Naive thymus-derived CD4-positive, alpha-beta T cell (primary cell): ENCODE results near the gene LOXL1. TPM values are rescaled to one million over a fixed set of nuclear protein-coding genes. Genes with fewer than 3 reads are reported as not detected.
"Not testable (repeated sequence)": the region's sequence is repeated elsewhere in the genome, so short reads cannot be mapped to it uniquely, and the experiment has no call there.

Experiments
- ATAC-seq: fragments of 150-1000 bp; cut with Tn5 transposase; 2 replicates; pipeline ENCODE4 v1.10.0; 2021; ENCODE audit warnings: mild to moderate bottlenecking, moderate library complexity
- CTCF ChIA-PET: fragments of 350-600 bp; sonication (Branson Sonifier 250); formaldehyde crosslinking; loops from one replicate; lab custom pipeline; 2021; ENCODE audit warnings: antibody characterized with exemption; lab: Charles Lee
- POLR2A ChIA-PET: fragments of 350-600 bp; sonication (Branson Sonifier 250); formaldehyde crosslinking; loops from one replicate; lab custom pipeline; 2021; ENCODE audit warnings: antibody characterized with exemption, inconsistent platforms; lab: Charles Lee
- DNase-seq, 9 donors: peaks; one replicate each; pipeline versions ENCODE4 v3.0.0 to v3.0.0-alpha.2; 2020 to 2022; ENCODE audit warnings: mixed read lengths in 1 of 9
- H3K27ac ChIP-seq: one replicate; pipeline ENCODE4 v1.7.0; 2013; ENCODE audit warnings: mild to moderate bottlenecking, low read depth, low read length, moderate library complexity
- H3K27me3 ChIP-seq, 2 donors: one replicate each; pipeline ENCODE4 v1.7.0; 2013; ENCODE audit warnings: low read length in 2 of 2, mild to moderate bottlenecking in 2 of 2, moderate library complexity in 2 of 2; ENCODE audit not compliant: control insufficient read depth in 2 of 2, insufficient read depth in 2 of 2
- H3K36me3 ChIP-seq, 3 experiments: 1 replicate in 2 of 3; 2 replicates in 1 of 3; pipeline ENCODE4 v1.7.0; 2013; ENCODE audit warnings: low read length in 3 of 3, mild to moderate bottlenecking in 3 of 3, moderate library complexity in 1 of 3; ENCODE audit not compliant: insufficient read depth in 3 of 3, control insufficient read depth in 2 of 3
- H3K4me1 ChIP-seq, 2 donors: one replicate each; pipeline ENCODE4 v1.7.0; 2013; ENCODE audit warnings: low read length in 2 of 2, mild to moderate bottlenecking in 2 of 2, moderate library complexity in 1 of 2; ENCODE audit not compliant: control insufficient read depth in 2 of 2, insufficient read depth in 2 of 2
- H3K4me3 ChIP-seq: 2 replicates; pipeline ENCODE4 v1.7.0; 2013; ENCODE audit warnings: mild to moderate bottlenecking, low read length
- H3K9me3 ChIP-seq, 3 experiments: 1 replicate in 2 of 3; 2 replicates in 1 of 3; pipeline ENCODE4 v1.7.0; 2013; ENCODE audit warnings: low read length in 3 of 3; ENCODE audit not compliant: control insufficient read depth in 2 of 3
- H3K27ac Mint-ChIP-seq, 9 donors: one replicate each; pipeline ENCODE4 v1.8.0; 2020 to 2022; ENCODE audit warnings: mixed read lengths in 9 of 9, mild to moderate bottlenecking in 8 of 9, moderate library complexity in 5 of 9, inconsistent platforms in 2 of 9
- H3K27me3 Mint-ChIP-seq, 5 donors: one replicate each; pipeline ENCODE4 v1.8.0; 2021 to 2022; ENCODE audit warnings: mixed read lengths in 5 of 5, mild to moderate bottlenecking in 1 of 5
- H3K36me3 Mint-ChIP-seq, 5 donors: one replicate each; pipeline ENCODE4 v1.8.0; 2020 to 2022; ENCODE audit warnings: mixed read lengths in 5 of 5, mild to moderate bottlenecking in 3 of 5, inconsistent platforms in 1 of 5
- H3K4me1 Mint-ChIP-seq, 7 donors: one replicate each; pipeline ENCODE4 v1.8.0; 2020 to 2022; ENCODE audit warnings: mixed read lengths in 7 of 7, mild to moderate bottlenecking in 3 of 7, inconsistent platforms in 1 of 7
- H3K4me3 Mint-ChIP-seq, 10 donors: one replicate each; pipeline ENCODE4 v1.8.0; 2020 to 2022; ENCODE audit warnings: mild to moderate bottlenecking in 10 of 10, mixed read lengths in 10 of 10, moderate library complexity in 6 of 10, inconsistent platforms in 2 of 10
- H3K9me3 Mint-ChIP-seq, 11 donors: one replicate each; pipeline ENCODE4 v1.8.0; 2020 to 2022; ENCODE audit warnings: mixed read lengths in 11 of 11, mild to moderate bottlenecking in 4 of 11, inconsistent platforms in 1 of 11, moderate library complexity in 1 of 11
- intact Hi-C, 2 donors: fragments of 100-400 bp; cut with micrococcal nuclease; formaldehyde crosslinking; loops; one replicate each; pipeline ENCODE4 v1.15.1; 2023
- polyA plus RNA-seq, 2 donors: library from polyadenylated mRNA; unstranded; fragments of 300-500 nt; fragmentation: Illumina TruSeq; gene quantifications; one replicate each; pipeline ENCODE4 v1.2.3, GENCODE V29; 2021
- total RNA-seq, 6 experiments: library from RNA in 5 of 6; stranded (reverse) in 5 of 6; gene quantifications; 1 replicate in 5 of 6; 2 replicates in 1 of 6; pipeline ENCODE4 v1.2.3 and lab custom pipeline; 2021 to 2026

LOXL1 gene
- total and polyA plus RNA-seq, 7 experiments from 2014 or later, result 0.49 to 2.3 (median 1.3) TPM

- no peak for ATAC-seq
- intact Hi-C loops, result no loop called here
- H3K27me3 Mint-ChIP-seq, result no peaks in the 10 kb centered on the region
Measured at GRCh38 chr15:73937296-73937695, 11.0 kb downstream of the LOXL1 start.

GRCh38 chr15:73937726-73938125, 11.5 kb downstream of the LOXL1 start:
- Histone ChIP-seq H3K27me3 (no peaks in the 10 kb centered on the region), H3K9me3 (no peaks in the 10 kb centered on the region), H3K4me3 (no peak overlapping the region), H3K36me3 (no peaks in the 10 kb centered on the region), H3K4me1 (peaks cover 14 to 15% of the 10 kb centered on the region in 2 donors), H3K27ac (no peak overlapping the region)
- Mint-ChIP-seq H3K27ac (no peak overlapping the region), H3K36me3 (no peaks in the 10 kb centered on the region), H3K9me3 (peaks cover 0 to 2% (median 0%) of the 10 kb centered on the region in 11 donors), H3K4me3 (no peak overlapping the region), H3K4me1 (peaks cover 5 to 19% (median 15%) of the 10 kb centered on the region in 7 donors), H3K27me3 (peaks cover 0 to 3% (median 0%) of the 10 kb centered on the region in 5 donors)
- intact Hi-C loops, result no loop called here
- POLR2A ChIA-PET, result interaction anchor here (0.9 kb wide), 1 partner anchor 24 kb away, joined by 4 read pairs; no protein-coding TSS in a partner anchor
- ATAC-seq, result no peak
- CTCF ChIA-PET, result no interaction called here
- no peak for DNase-seq

More at GRCh38 chr15:73937296-73937695, 11.0 kb downstream of the LOXL1 start:
- Histone ChIP-seq H3K27ac (no peak overlapping the region), H3K27me3 (no peaks in the 10 kb centered on the region), H3K36me3 (no peaks in the 10 kb centered on the region), H3K9me3 (no peaks in the 10 kb centered on the region), H3K4me3 (no peak overlapping the region), H3K4me1 (peaks cover 10% of the 10 kb centered on the region in 2 donors)
- Mint-ChIP-seq H3K36me3 (no peaks in the 10 kb centered on the region), H3K9me3 (peaks cover 0 to 2% (median 0%) of the 10 kb centered on the region in 11 donors), H3K4me1 (peaks cover 5 to 15% (median 11%) of the 10 kb centered on the region in 7 donors), H3K27ac (no peak overlapping the region), H3K4me3 (no peak overlapping the region)
- DNase-seq, result no peak
- ChIA-PET CTCF (interaction anchor here (1.7 kb wide), 1 partner anchor 9 kb away, joined by 11 read pairs; no protein-coding TSS in a partner anchor), POLR2A (no interaction called here)

GRCh38 chr15:73938516-73938915, 12.3 kb downstream of the LOXL1 start:
- H3K36me3 Mint-ChIP-seq, H3K27ac Mint-ChIP-seq, H3K27ac ChIP-seq, H3K27me3 Mint-ChIP-seq, H3K27me3 ChIP-seq, H3K36me3 ChIP-seq, ATAC-seq, H3K9me3 Mint-ChIP-seq, H3K4me3 Mint-ChIP-seq, CTCF ChIA-PET, H3K9me3 ChIP-seq, DNase-seq, intact Hi-C loops, H3K4me3 ChIP-seq: not testable (repeated sequence)
- H3K4me1 Mint-ChIP-seq, result peaks cover 5 to 19% (median 15%) of the 10 kb centered on the region in 7 donors
- H3K4me1 ChIP-seq, result peaks cover 14 to 15% of the 10 kb centered on the region in 2 donors
- POLR2A ChIA-PET, result interaction anchor here (0.9 kb wide), 1 partner anchor 23 kb away, joined by 4 read pairs; no protein-coding TSS in a partner anchor

GRCh38 chr15:73939138-73939537, 12.9 kb downstream of the LOXL1 start:
- H3K4me1 ChIP-seq, result peaks cover 14 to 15% of the 10 kb centered on the region in 2 donors
- no peak overlapping the region for H3K4me3 Mint-ChIP-seq
- POLR2A ChIA-PET, result no interaction called here
- H3K4me1 Mint-ChIP-seq, result peaks cover 5 to 19% (median 15%) of the 10 kb centered on the region in 7 donors
- H3K4me3 ChIP-seq, result no peak overlapping the region
- no peak overlapping the region for H3K27ac ChIP-seq
- no peaks in the 10 kb centered on the region for H3K36me3 ChIP-seq
- DNase-seq (no peak), ATAC-seq (no peak)
- peaks cover 0 to 7% (median 0%) of the 10 kb centered on the region in 5 donors for H3K27me3 Mint-ChIP-seq
- H3K27me3 ChIP-seq, result no peaks in the 10 kb centered on the region
- H3K27ac Mint-ChIP-seq, result peak overlapping the region in 2 of 9 donors; percentile 52 to 58
- CTCF ChIA-PET, result no interaction called here
- no peaks in the 10 kb centered on the region for H3K9me3 ChIP-seq
- peaks cover 0 to 2% (median 0%) of the 10 kb centered on the region in 11 donors for H3K9me3 Mint-ChIP-seq
- intact Hi-C loops, result no loop called here
- no peaks in the 10 kb centered on the region for H3K36me3 Mint-ChIP-seq

- Mint-ChIP-seq H3K36me3 (no peaks in the 10 kb centered on the region), H3K4me1 (peaks cover 8 to 19% (median 15%) of the 10 kb centered on the region in 7 donors), H3K4me3 (no peak overlapping the region), H3K27ac (peak overlapping the region in 3 of 9 donors; percentile 52 to 68 (median 61)), H3K9me3 (peaks cover 0 to 2% (median 0%) of the 10 kb centered on the region in 11 donors), H3K27me3 (peaks cover 0 to 7% (median 0%) of the 10 kb centered on the region in 5 donors)
- ChIA-PET POLR2A (interaction anchor here (0.9 kb wide), 1 partner anchor 12 kb away, joined by 3 read pairs; no protein-coding TSS in a partner anchor), CTCF (interaction anchor here (0.6 to 1.8 kb wide), 5 partner anchors 13 to 890 kb away, joined by 3 to 5 read pairs (median 4); no protein-coding TSS in a partner anchor)
- H3K4me3 ChIP-seq, result no peak overlapping the region
- peaks cover 14 to 15% of the 10 kb centered on the region in 2 donors for H3K4me1 ChIP-seq
- H3K27ac ChIP-seq, result no peak overlapping the region
- DNase-seq (no peak), ATAC-seq (no peak)
- no peaks in the 10 kb centered on the region for H3K9me3 ChIP-seq
- no peaks in the 10 kb centered on the region for H3K27me3 ChIP-seq
- intact Hi-C loops, result no loop called here
- H3K36me3 ChIP-seq, result no peaks in the 10 kb centered on the region
Measured at GRCh38 chr15:73940061-73940981, 14.1 kb downstream of the LOXL1 start.

GRCh38 chr15:73941044-73941443, 14.8 kb downstream of the LOXL1 start:
- Histone ChIP-seq H3K27me3 (no peaks in the 10 kb centered on the region), H3K27ac (no peak overlapping the region), H3K4me3 (no peak overlapping the region), H3K36me3 (no peaks in the 10 kb centered on the region), H3K4me1 (peaks cover 14 to 15% of the 10 kb centered on the region in 2 donors), H3K9me3 (no peaks in the 10 kb centered on the region)
- DNase-seq (no peak), ATAC-seq (no peak)
- intact Hi-C loops, result no loop called here
- H3K36me3 Mint-ChIP-seq, result no peaks in the 10 kb centered on the region
- ChIA-PET POLR2A (interaction anchor here (0.9 kb wide), 1 partner anchor 13 kb away, joined by 3 read pairs; no protein-coding TSS in a partner anchor), CTCF (interaction anchor here (0.6 to 1.8 kb wide), 2 partner anchors 13 to 891 kb away, joined by 5 read pairs; no protein-coding TSS in a partner anchor)
- peaks cover 9 to 19% (median 15%) of the 10 kb centered on the region in 7 donors for H3K4me1 Mint-ChIP-seq
- no peak overlapping the region for H3K4me3 Mint-ChIP-seq
- peaks cover 0 to 2% (median 0%) of the 10 kb centered on the region in 11 donors for H3K9me3 Mint-ChIP-seq
- H3K27ac Mint-ChIP-seq, result no peak overlapping the region
- H3K27me3 Mint-ChIP-seq, result peaks cover 0 to 10% (median 0%) of the 10 kb centered on the region in 5 donors
